ENCODE data around the gene RGS17.

GRCh38 chr6:152973916-152974315 lies 157.2 kb downstream of the RGS17 start:
- TF ChIP-seq ZBTB21 (tag by site-specific recombination; IDR thresholded peaks at IDR 0.05) (no peak), ZBTB17 (tag by site-specific recombination; IDR thresholded peaks at IDR 0.05) (no peak), CTCF (tag by site-specific recombination; IDR thresholded peaks at IDR 0.05) (no peak), ZNF707 (tag by site-specific recombination; IDR thresholded peaks at IDR 0.05) (no peak), ZNF138 (tag by site-specific recombination; IDR thresholded peaks at IDR 0.05; ENCODE audit: borderline replicate concordance) (no peak), ZNF48 (tag by site-specific recombination; IDR thresholded peaks at IDR 0.05) (no peak)
